Brain microvascular endothelial cell (primary cell): Measurements from ENCODE around the gene GRB2.
"Not testable (repeated sequence)": the region's sequence is repeated elsewhere in the genome, so short reads cannot be mapped to it uniquely, and the experiment has no call there.

ENCODE experiments used
- DNase-seq: peaks from one replicate; pipeline ENCODE4 v3.0.0-alpha.2; 2020
- H3K27ac ChIP-seq: fragments of 250-450 bp; sonication (Bioruptor Pico); 2 replicates; pipeline ENCODE4 v1.5.1; 2020; ENCODE audit warnings: mild to moderate bottlenecking, moderate library complexity
- H3K27me3 ChIP-seq: fragments of 250-450 bp; sonication (Bioruptor Pico); replicated peaks from 2 replicates; pipeline ENCODE4 v1.5.1; 2020; ENCODE audit warnings: mild to moderate bottlenecking
- H3K36me3 ChIP-seq: fragments of 250-450 bp; sonication (Bioruptor Pico); replicated peaks from 2 replicates; pipeline ENCODE4 v1.5.1; 2020; ENCODE audit warnings: mild to moderate bottlenecking
- H3K4me3 ChIP-seq: 2 replicates; pipeline ENCODE4 v1.5.1; 2011; ENCODE audit warnings: low read depth, mild to moderate bottlenecking, control low read depth, low read length, moderate library complexity
- CTCF ChIP-seq: IDR thresholded peaks from 2 replicates; pipeline ENCODE4 v1.5.1; 2011; ENCODE audit warnings: low read depth, mild to moderate bottlenecking, moderate library complexity, low read length, control low read depth, inconsistent platforms; ENCODE audit errors: missing control alignments
- in situ Hi-C: cut with HindIII; loops from 2 replicates; pipeline ENCODE4 v1.10.0; 2017; ENCODE audit warnings: low sequenced_read_pairs, low pct_ligation_motif_present

GRB2 gene

DNA sequence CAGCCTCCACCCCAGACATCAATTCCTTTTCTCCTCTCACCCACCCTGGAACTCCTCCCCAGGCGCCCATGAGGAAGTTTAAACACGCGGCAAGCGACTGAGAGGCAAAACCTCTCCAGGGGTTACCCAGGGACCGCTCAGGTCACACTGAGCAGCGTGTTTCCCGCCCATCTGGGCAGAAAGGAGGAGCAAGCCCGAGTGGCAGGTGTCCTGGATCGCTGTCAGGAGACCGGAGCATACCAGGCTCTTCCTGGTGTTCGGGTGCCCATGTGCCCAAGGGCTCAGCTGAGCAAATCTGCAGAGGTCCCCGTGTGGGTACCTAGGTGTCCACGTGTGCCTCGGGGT lies 116.7 kb downstream of the GRB2 start:
- no peaks in the 10 kb centered on the region for H3K27me3 ChIP-seq
- in situ Hi-C loops, result no loop called here

DNA sequence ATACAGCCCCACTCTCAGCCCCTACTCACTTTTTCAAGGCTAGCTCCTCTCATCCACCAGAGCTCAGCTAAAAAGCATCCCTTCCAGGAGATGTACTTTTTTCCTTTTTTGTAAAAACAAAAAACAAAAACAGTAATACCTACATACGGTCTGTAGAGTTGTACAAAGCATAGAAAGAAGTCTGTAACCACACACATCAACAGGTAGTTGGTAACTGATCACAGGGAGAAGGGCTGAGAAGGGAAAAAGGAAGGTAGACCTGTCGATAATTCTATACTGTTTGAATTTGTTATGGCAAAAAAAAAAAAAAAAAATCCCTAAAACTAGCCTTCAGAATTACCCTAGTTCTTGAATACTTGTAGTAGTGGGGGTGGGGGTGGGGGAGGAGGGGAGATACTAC lies 117.1 kb downstream of the GRB2 start:
- Histone ChIP-seq H3K27ac (no peak overlapping the region), H3K27me3 (no peaks in the 10 kb centered on the region), H3K4me3 (peak overlapping the region; percentile 87), H3K36me3 (peaks cover 7% of the 10 kb centered on the region)
- in situ Hi-C loops, result no loop called here
- DNase-seq, result no peak
- no peak for TF ChIP-seq CTCF

More for the DNA sequence above, 116.7 kb downstream of the GRB2 start:
- no peak for DNase-seq
- H3K27ac ChIP-seq, result peak overlapping the region; percentile 23
- TF ChIP-seq CTCF, result no peak
- H3K36me3 ChIP-seq, result peaks cover 7% of the 10 kb centered on the region
- H3K4me3 ChIP-seq, result peak overlapping the region; percentile 87

DNA sequence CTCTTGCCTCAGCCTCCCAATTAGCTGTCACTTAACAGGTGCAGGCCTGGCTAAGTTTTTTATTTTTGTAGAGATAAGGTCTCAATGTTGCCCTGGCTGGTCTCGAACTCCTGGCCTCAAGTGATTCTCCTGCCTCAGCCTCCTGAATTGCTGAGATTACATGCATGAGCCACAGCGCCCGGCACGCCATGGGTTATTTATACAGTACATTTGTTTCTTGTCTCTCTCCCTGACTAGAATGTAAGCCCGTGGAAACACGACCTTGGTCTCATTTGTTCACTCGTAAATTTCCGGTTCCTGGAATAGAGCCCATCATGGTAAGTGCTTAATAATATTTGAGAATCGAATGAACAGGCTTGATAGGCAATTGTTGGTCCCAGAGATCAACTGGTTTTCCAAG lies 118.3 kb downstream of the GRB2 start:
- no peak for TF ChIP-seq CTCF

GRCh38 chr17:75285123-75285522 lies 120.4 kb downstream of the GRB2 start:
- Histone ChIP-seq H3K27me3 (no peaks in the 10 kb centered on the region), H3K36me3 (peaks cover 10% of the 10 kb centered on the region), H3K27ac (no peak overlapping the region), H3K4me3 (no peak overlapping the region)
- in situ Hi-C loops, result no loop called here
- no peak for TF ChIP-seq CTCF
- no peak for DNase-seq

More for the DNA sequence above, 118.3 kb downstream of the GRB2 start:
- in situ Hi-C loops, result no loop called here
- DNase-seq, result no peak
- no peaks in the 10 kb centered on the region for H3K27me3 ChIP-seq
- no peak overlapping the region for H3K27ac ChIP-seq
- no peak overlapping the region for H3K4me3 ChIP-seq
- peaks cover 7% of the 10 kb centered on the region for H3K36me3 ChIP-seq

- in situ Hi-C loops, H3K36me3 ChIP-seq, H3K4me3 ChIP-seq, H3K27me3 ChIP-seq, DNase-seq, H3K27ac ChIP-seq: not testable (repeated sequence)
Observed at GRCh38 chr17:75280189-75280588, 125.3 kb downstream of the GRB2 start.

DNA sequence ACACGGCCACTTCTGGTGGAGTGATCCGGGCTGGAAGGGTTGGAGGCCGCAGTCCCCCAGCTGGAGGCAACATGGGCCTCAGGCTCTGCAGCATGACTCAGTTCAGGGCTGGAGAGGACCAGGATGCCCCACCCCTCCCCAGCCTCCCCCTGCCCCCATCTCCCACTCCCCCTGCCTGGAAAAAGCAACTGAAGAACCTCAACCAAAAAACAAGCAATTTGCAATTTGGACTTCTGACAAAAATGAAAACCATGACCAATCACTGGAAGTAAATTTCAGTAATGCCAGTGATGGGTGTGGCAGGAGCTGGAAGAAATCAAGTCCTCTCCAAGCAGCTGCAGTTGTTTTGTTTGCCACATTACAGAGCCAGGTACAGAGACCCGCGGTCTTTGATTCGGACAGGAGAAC lies 127.8 kb downstream of the GRB2 start:
- Histone ChIP-seq H3K27me3 (no peaks in the 10 kb centered on the region), H3K36me3 (peaks cover 3% of the 10 kb centered on the region), H3K4me3 (no peak overlapping the region), H3K27ac (no peak overlapping the region)
- TF ChIP-seq CTCF, result no peak
- DNase-seq, result no peak
- in situ Hi-C loops, result no loop called here
